Stimulated activated CD4-positive, alpha-beta T cell treated with anti-CD3 and anti-CD28 coated beads, Interleukin-4, amount 100 ng/mL, for 1 hour (primary cell): Measurements from ENCODE around the gene CCNL2.
A peak's percentile ranks its signal among the peaks of the same experiment; 100 is the strongest.

Experiments
- DNase-seq: peaks from one replicate; pipeline ENCODE4 v3.0.0-alpha.2; 2020

Gene CCNL2

DNA sequence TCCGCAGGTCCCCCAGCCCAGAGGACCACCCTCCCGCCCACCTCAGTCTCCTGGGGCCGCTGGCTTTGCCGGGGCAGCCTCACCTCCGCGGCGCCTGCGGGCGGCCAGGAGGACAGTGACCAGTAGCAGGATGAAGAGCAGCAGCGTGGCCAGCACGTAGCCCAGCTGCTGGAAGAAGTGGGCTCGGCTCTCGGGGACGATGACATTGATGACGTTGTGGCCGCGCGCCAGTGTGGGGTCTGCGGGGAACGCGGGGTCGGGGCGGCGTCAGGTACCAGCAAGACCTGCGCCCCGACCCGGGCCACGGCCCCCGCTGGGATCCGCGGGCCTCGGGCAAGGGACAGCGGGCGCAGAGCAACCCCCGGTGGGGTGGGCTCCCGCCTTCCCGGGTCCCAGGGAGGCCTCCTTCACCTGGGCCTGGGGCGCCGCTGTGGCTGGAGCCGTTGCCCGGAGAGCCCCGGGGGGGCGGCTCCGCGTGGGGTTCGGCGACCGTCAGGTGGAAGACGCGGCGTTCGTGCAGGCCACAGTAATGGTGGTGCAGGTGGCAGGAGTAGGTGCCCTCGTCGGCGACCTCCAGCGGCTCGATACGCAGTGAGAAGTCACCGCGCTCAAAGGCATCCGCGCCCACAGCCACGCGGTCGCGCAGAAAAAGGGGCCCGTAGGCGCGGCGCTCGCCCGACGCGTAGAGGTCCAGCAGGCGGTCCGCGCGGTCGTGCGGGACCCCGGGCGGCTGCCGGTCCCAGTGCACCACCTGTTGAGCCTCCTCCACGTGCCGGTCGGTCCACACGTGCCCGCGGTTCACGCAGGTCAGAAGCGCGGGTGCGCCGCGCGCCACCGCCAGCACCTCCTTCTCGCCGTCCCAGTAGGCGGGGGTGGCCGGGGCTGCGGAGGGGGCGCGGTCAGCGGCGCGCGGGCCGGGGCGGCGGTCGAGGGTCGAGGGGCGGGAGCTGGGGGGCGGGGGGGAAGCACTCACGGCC, 44.6 kb downstream of the CCNL2 start:
- DNase-seq = no peak

GRCh38 chr1:1353389-1354151, 45.6 kb downstream of the CCNL2 start:
- DNase-seq = no peak

DNA sequence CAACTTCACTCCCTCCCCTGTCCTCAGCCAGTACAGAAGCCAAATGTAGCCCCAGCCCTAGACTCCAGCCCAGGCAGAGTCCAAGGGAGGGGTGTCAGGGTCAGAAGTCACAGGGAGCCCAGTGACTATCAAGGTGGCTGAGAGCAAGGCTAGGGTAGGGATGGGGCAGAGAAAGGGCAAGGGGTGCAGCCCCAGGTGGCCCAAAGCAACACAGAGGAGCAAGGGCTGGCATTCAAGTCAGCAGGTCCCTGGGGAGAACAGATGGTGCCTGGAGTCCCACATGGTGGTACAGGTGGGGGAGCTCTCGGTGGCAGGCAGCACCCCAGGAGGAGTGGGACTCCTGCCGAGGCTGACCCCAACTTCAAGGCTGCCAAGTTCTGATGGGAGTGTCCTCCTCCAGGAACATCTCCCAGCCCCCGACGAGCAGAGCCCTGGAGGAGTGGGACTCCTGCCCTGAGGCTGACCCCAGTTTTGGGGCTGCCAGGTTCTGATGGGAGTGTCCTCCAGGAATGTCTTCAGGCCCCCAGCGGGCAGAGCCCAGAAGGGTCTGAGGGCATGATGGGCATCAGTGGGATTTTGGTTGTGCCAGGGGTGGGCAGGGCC, 46.2 kb downstream of the CCNL2 start:
- DNase-seq = no peak

GRCh38 chr1:1351511-1352427, 47.4 kb downstream of the CCNL2 start:
- DNase-seq = no peak

DNA sequence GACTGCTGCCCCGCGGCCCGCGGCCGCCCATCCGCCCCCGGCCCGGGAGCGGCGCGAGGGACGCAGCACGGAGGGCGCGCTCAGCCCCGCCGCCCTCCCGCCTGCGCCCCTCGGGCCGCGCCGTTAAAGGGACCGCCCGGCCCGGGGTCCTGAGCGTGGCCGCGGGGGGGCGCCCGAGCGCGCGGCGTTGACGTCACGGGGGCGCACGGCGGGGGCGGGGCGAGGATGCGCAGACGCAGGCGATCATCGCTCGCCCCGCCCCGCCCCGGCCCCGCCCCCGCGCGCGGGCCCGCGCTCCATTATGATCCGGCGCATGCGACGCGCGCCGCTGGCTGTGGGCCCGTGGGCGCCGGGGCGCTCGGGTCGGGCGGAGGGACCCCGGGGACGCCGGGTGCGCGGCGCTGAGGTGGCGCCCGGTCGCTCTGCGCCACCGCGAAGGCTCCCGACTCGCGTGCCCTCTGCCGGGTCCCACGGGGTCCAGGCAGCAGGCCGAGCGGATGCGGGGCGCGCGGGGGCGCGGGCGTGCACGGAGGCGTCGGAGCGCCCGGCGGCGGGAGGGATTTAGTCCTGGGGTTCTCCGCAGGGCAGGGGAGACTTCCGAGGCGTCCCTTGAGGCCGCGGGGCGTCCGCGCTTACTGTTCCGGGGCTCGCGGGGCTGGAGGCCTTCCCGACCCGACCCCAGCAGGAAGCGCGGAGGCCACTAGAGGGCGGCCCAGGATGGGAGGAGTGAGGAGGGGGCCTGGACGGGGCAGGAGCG, 49.7 kb downstream of the CCNL2 start, which contains the start of gene DVL1:
Gene DVL1 (minus strand): TSS at position 163 of the 757 bp plus-strand sequence. CDS start 353 bp downstream, outside the sequence.
- DNase-seq = peak; percentile 77

DNA sequence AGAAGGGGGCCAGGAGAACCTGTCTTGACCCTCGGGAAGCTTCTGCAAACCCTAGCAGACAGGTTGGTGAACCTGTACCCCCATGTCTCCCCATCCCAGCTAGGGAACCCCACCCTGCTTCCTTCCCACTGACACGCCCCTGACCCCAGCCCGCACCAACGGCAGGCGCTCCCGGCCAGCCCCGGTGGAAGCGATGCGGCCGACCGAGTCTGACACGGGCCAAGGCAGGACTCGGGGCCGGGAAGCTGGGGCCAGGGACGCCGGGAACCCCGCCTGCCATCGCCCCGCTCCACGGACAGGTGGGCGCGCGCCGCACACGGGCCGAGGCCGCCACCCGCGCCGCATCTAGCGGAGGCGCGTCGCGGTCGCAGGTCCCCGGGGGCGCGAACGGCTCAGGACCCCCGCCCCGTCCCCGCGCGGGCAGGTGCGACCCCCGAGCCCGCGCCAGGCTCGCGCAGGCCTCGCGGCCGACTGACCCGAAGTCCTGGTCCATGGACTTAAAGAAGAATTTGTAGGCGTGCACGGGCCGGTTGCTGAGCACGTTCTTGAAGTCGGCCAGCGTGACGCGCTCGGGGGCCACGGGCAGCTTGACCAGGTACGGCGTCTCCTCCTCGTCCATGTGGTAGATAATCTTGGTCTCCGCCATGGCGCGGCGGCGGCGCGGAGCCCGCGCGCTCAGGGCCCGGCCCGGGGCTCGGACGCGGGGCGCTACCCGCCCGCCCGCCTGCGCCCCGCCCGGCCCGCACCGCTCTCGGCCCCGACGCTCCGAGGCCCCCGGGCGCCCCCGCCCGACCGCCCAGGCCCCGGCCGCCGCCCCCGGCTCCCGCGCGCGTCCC, 50.5 kb downstream of the CCNL2 start:
- DNase-seq = no peak

DNA sequence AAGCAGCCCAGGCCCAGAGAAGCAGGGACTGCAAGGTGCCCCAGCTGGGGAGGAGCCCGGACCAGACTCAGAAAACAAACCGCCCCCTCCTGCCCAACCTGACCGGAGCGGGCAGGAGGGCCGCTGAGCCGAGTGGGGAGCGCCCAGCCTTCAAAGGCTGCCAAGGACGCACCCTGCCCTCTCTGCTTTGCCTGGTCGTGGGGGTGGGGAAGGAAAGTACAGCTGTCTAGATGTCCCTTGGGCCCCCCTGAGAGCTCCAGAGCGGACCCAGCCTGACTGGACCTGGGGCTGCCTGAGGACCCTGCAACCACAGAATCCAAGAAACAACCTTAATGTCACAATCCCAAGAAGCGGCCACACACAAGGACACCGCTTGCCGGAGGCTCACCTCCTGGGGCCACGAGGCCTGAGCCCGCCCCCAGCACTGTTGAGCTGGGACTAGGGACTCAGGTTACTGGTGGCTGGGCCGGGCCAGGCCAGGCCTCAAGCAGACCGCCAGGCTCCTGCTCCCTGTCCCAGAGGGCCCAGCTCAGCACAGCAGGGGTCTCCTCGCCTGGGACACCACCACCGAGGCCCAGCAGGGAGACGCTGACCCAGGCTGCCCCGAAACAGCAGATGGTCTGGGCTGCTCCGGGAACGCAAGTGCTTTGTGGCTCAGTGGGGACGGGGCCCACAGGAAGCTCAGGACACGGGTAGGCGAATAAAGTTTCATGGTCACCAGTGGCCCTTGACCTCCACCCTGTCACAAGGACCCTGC, 51.3 kb downstream of the CCNL2 start:
- DNase-seq = no peak

- DNase-seq = no peak
Measured at GRCh38 chr1:1347026-1347595, 52.0 kb downstream of the CCNL2 start.

DNA sequence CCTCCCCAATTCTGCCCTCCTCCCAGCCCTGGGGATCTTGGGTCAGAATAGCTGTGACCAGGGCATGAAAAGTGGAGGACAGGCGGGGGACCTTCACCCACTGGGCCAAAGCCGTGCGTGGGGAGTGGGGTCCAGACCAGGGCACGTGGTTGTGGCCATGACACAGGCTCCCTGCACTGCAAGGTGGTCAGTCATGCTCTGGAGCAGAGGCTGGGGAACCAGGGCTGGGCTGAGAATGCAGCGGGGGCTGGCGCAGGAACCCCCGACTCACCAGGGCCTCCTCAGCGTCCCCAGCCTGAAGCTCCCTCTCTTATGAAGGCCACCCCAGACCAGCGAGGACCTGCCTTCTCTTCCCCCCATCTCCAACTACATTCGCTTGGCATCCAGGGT, 52.6 kb downstream of the CCNL2 start:
- DNase-seq = no peak

DNA sequence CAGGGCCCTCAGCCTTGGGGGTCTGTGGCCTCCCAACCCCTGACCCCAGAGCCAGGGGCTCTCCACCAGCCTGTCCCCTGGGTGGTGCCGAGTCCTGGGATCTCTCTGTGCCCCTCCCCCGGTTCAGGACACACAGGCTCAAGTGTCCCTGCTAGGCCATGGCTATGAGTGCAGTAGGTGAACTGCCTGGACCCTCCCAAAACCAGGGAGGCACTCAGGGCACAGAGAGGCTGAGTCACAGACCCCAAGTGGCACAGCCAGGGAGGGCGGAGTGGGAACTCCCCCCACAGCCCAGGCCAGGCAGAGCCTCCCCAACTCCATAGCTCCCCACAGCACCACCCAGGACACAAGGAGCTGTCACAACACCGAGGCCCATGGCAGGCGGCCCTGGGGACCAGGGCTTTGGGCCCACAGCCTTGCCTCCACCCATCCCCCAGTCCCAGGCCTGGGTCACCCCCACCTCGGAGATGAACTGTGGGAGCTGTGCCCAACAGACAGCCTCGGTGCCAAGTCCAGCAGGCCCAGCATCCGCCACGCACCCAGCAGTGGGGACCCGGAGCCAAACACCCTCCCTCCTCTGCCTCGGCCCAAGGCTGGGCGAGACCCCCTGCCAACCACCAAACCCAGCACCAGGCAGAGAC, 53.2 kb downstream of the CCNL2 start:
- no peak for DNase-seq

GRCh38 chr1:1345384-1345783, 53.8 kb downstream of the CCNL2 start:
- DNase-seq = no peak

DNA sequence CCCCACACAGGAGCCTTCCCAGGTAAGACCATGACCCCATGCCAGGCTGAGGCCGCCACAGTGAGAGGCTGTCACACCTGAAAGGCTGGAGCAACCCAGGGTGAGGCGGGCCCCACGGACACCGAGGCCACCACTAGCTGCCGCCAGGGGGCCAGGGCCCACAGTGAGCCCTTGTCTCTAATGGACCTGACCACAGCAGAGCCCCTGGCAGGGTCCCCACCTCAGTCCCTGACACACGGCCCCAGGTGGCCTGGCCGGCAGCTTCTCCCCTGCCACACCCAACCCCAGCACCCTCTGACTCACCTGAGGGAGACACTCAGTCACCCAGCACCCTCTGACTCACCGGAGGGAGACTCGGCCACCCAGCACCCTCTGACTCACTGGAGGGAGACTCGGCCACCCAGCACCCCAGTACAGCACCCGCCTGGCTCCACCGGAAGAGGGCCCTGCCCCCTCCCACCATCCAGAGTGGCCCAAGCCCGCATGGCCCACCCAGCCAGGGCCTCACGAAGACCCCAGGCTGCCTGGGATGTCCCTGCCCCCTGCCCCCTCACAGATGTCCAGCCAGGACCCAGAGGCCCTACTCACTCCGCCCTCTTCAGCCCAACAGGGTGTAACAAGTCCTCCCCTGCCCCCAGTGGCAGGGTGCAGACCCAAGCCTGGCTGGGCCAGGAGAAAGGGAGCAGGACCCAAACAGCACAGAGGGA, 54.3 kb downstream of the CCNL2 start:
- peak; percentile 45 for DNase-seq

DNA sequence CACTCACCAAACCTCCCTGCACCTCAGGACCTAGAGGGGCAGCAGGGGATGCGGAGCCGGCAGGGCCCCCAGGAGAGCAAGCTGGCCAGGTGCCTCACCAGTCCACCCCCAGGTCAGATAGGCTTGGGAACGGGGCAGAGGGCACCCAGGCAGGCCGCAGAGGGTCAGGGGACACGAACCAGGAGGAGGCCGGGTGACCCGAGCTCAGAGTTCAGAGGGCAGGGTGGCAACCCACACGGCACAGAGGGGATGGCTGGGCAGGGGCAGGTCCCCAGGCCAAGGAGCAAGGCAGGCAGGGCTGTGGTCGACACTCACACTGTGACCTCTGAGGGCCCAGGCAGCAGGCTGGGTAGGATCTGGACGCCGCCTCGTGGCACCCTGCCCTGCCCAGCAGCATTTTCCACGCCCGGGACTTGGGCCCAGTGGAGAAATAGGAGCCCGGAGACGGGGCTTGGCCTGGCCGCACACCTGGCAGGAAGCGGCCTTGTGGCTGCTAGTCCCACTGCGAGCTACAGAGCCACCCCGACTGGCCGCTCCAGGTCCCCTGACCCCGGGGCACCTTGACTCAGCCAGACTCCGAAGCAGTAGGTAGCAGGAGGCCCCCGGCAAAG, 55.2 kb downstream of the CCNL2 start:
- DNase-seq = no peak

DNA sequence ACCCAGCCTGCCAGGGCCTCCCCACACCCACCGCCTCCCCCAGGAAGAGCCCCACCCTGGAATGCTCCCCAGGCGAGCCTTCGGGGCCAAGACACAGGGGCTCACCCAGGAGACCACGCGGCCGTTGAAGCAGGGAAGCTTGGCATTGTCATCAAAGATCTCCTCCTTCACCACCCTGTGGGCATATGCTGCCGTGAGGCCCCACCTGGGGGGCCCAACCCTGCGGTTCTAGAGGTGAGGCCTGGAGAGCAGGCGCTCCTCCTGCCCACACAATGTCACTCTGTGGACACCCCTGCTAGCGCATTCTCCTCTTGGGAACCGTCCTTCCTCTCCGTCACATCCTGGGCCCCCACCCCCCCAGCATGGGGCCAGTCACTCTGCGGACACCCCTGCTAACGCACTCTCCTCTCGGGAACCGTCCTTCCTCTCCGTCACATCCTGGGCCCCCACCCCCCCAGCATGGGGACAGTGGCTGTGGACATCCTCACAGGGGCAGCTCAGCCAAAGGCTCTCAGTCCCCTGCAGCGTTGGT, 56.5 kb downstream of the CCNL2 start:
- DNase-seq = no peak

- DNase-seq = no peak
Measured at GRCh38 chr1:1342061-1342562, 57.0 kb downstream of the CCNL2 start.

GRCh38 chr1:1341549-1342021, 57.5 kb downstream of the CCNL2 start:
- DNase-seq = no peak
